ENCODE results near the gene ACP2. TPM values are rescaled to one million over a fixed set of nuclear protein-coding genes. Genes with fewer than 3 reads are reported as not detected.

Gene ACP2
- 10 to 100 TPM in 1 of 2 donors, 1 to 10 TPM in 1; 8.0 to 12.7 TPM for total RNA-seq

- peaks cover 6 to 9% of the 10 kb centered on the region in 2 donors for H3K36me3 Mint-ChIP-seq
- H3K9me3 Mint-ChIP-seq, result no peaks in the 10 kb centered on the region
- DNase-seq (ENCODE audit: low spot score in 2 of 2) (peak; percentile 86 to 87), ATAC-seq (peak; percentile 91 to 96)
- H3K27ac Mint-ChIP-seq, result peak within 1 kb of the TSS; percentile 96 to 100
Observed at GRCh38 chr11:47248664-47249377, at the start of gene ACP2. Gene ACP2 (minus strand): TSS chr11:47248814. CDS start chr11:47248789, 25 bp downstream.

- ATAC-seq, result no peak
- H3K27ac Mint-ChIP-seq, result no peak overlapping the region
- no peak for DNase-seq (ENCODE audit: low spot score in 2 of 2)
- H3K36me3 Mint-ChIP-seq, result peaks cover 31% of the 10 kb centered on the region in 2 donors
- no peaks in the 10 kb centered on the region for H3K9me3 Mint-ChIP-seq
Observed at GRCh38 chr11:47296045-47296444, 47.4 kb upstream of the ACP2 start.

- H3K27ac Mint-ChIP-seq, result peak overlapping the region in 1 of 2 donors; percentile 77
- DNase-seq (ENCODE audit: low spot score in 2 of 2), result no peak
- no peaks in the 10 kb centered on the region for H3K9me3 Mint-ChIP-seq
- ATAC-seq, result no peak
- peaks cover 24 to 25% of the 10 kb centered on the region in 2 donors for H3K36me3 Mint-ChIP-seq
Observed at GRCh38 chr11:47295385-47295784, 46.8 kb upstream of the ACP2 start.

- Mint-ChIP-seq H3K9me3 (no peaks in the 10 kb centered on the region), H3K27ac (no peak overlapping the region), H3K36me3 (peaks cover 8 to 17% of the 10 kb centered on the region in 2 donors)
- ATAC-seq (no peak), DNase-seq (ENCODE audit: low spot score in 2 of 2) (no peak)
Observed at GRCh38 chr11:47289856-47290255, 41.2 kb upstream of the ACP2 start.

- no peak overlapping the region for H3K27ac Mint-ChIP-seq
Observed at GRCh38 chr11:47288066-47288465, 39.5 kb upstream of the ACP2 start.

GRCh38 chr11:47285969-47286770 is 37.6 kb upstream of the ACP2 start:
- peak overlapping the region; percentile 1 to 81 for H3K27ac Mint-ChIP-seq
- DNase-seq (ENCODE audit: low spot score in 2 of 2), result no peak
- H3K9me3 Mint-ChIP-seq, result no peaks in the 10 kb centered on the region
- ATAC-seq, result no peak
- peaks cover 8 to 34% of the 10 kb centered on the region in 2 donors for H3K36me3 Mint-ChIP-seq

More at GRCh38 chr11:47288066-47288465, 39.5 kb upstream of the ACP2 start:
- no peak for ATAC-seq
- DNase-seq (ENCODE audit: low spot score in 2 of 2), result no peak
- Mint-ChIP-seq H3K9me3 (no peaks in the 10 kb centered on the region), H3K36me3 (peaks cover 8 to 29% of the 10 kb centered on the region in 2 donors)

- no peaks in the 10 kb centered on the region for H3K9me3 Mint-ChIP-seq
- DNase-seq (ENCODE audit: low spot score in 2 of 2) (no peak), ATAC-seq (no peak)
- peaks cover 2 to 30% of the 10 kb centered on the region in 2 donors for H3K36me3 Mint-ChIP-seq
- peak overlapping the region in 1 of 2 donors; percentile 2 for H3K27ac Mint-ChIP-seq
Observed at GRCh38 chr11:47284151-47284550, 35.5 kb upstream of the ACP2 start.

GRCh38 chr11:47282462-47282861 is 33.8 kb upstream of the ACP2 start:
- DNase-seq (ENCODE audit: low spot score in 2 of 2) (no peak), ATAC-seq (no peak)
- Mint-ChIP-seq H3K27ac (no peak overlapping the region), H3K9me3 (no peaks in the 10 kb centered on the region), H3K36me3 (peaks cover 0 to 27% of the 10 kb centered on the region in 2 donors)

GRCh38 chr11:47280860-47281259 is 32.2 kb upstream of the ACP2 start:
- DNase-seq (ENCODE audit: low spot score in 2 of 2) (no peak), ATAC-seq (no peak)
- Mint-ChIP-seq H3K36me3 (peaks cover 0 to 33% of the 10 kb centered on the region in 2 donors), H3K9me3 (no peaks in the 10 kb centered on the region), H3K27ac (peak overlapping the region in 1 of 2 donors; percentile 74)

- Mint-ChIP-seq H3K9me3 (no peaks in the 10 kb centered on the region), H3K36me3 (peaks cover 0 to 28% of the 10 kb centered on the region in 2 donors), H3K27ac (no peak overlapping the region)
- no peak for DNase-seq (ENCODE audit: low spot score in 2 of 2)
- no peak for ATAC-seq
Observed at GRCh38 chr11:47280099-47280498, 31.5 kb upstream of the ACP2 start.

- ATAC-seq, result no peak
- H3K9me3 Mint-ChIP-seq, result no peaks in the 10 kb centered on the region
Observed at GRCh38 chr11:47278769-47279168, 30.2 kb upstream of the ACP2 start.

GRCh38 chr11:47278058-47278457 is 29.4 kb upstream of the ACP2 start:
- Mint-ChIP-seq H3K36me3 (peaks cover 0 to 15% of the 10 kb centered on the region in 2 donors), H3K27ac (no peak overlapping the region), H3K9me3 (no peaks in the 10 kb centered on the region)
- no peak for ATAC-seq
- DNase-seq (ENCODE audit: low spot score in 2 of 2), result no peak

More at GRCh38 chr11:47278769-47279168, 30.2 kb upstream of the ACP2 start:
- no peak for DNase-seq (ENCODE audit: low spot score in 2 of 2)
- Mint-ChIP-seq H3K27ac (no peak overlapping the region), H3K36me3 (peaks cover 0 to 16% of the 10 kb centered on the region in 2 donors)

- Mint-ChIP-seq H3K27ac (no peak overlapping the region), H3K36me3 (peaks cover 0 to 10% of the 10 kb centered on the region in 2 donors), H3K9me3 (no peaks in the 10 kb centered on the region)
- no peak for ATAC-seq
- DNase-seq (ENCODE audit: low spot score in 2 of 2), result no peak
Observed at GRCh38 chr11:47276923-47277322, 28.3 kb upstream of the ACP2 start.

- no peak for DNase-seq (ENCODE audit: low spot score in 2 of 2)
- peaks cover 0 to 11% of the 10 kb centered on the region in 2 donors for H3K36me3 Mint-ChIP-seq
- ATAC-seq, result no peak
- H3K9me3 Mint-ChIP-seq, result no peaks in the 10 kb centered on the region
- no peak overlapping the region for H3K27ac Mint-ChIP-seq
Observed at GRCh38 chr11:47274495-47275235, 26.1 kb upstream of the ACP2 start.

GRCh38 chr11:47272706-47273105 is 24.1 kb upstream of the ACP2 start:
- ATAC-seq (no peak), DNase-seq (ENCODE audit: low spot score in 2 of 2) (no peak)
- Mint-ChIP-seq H3K36me3 (peaks cover 0 to 11% of the 10 kb centered on the region in 2 donors), H3K27ac (no peak overlapping the region), H3K9me3 (no peaks in the 10 kb centered on the region)

GRCh38 chr11:47271961-47272661 is 23.5 kb upstream of the ACP2 start:
- ATAC-seq (no peak), DNase-seq (ENCODE audit: low spot score in 2 of 2) (no peak)
- H3K9me3 Mint-ChIP-seq, result no peaks in the 10 kb centered on the region
- H3K27ac Mint-ChIP-seq, result peak overlapping the region; percentile 45 to 86
- peaks cover 0 to 11% of the 10 kb centered on the region in 2 donors for H3K36me3 Mint-ChIP-seq
